AG10803 (cell line): ENCODE results near the gene CDH4.

ENCODE experiments used
- DNase-seq: peaks from one replicate; pipeline ENCODE4 v3.0.0; 2010; ENCODE audit warnings: low read depth
- H3K4me3 ChIP-seq: 2 replicates; pipeline ENCODE4 v1.5.1; 2011; ENCODE audit warnings: mild to moderate bottlenecking, low read length, control low read depth
- TF ChIP-seq, protein P1 (sequence below): conservative IDR thresholded peaks from 2 replicates; pipeline ENCODE4 v1.5.1; 2011; ENCODE audit warnings: mild to moderate bottlenecking, low read length, control low read depth, inconsistent platforms

Gene CDH4

DNA sequence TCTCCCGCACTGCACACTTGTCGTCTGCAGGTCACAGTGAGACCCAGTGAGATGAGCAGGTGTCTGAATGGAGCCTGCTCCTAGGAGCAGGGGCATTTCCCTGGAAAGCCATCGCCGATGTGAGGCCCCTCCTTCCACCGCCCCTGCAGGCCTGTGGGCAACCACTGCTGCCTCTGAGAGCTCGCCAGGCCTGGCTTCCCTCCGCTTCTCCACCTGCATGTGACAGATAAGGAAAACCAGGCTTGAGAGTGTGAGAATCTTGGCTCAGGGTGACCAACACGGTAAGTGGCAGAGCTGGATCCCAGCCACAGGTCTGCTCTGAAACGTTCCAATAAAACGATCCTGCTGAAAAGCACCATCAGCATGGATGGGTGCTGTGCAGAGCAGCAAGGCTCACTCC is 332.8 kb downstream of the CDH4 start:
- TF ChIP-seq, protein P1, sequence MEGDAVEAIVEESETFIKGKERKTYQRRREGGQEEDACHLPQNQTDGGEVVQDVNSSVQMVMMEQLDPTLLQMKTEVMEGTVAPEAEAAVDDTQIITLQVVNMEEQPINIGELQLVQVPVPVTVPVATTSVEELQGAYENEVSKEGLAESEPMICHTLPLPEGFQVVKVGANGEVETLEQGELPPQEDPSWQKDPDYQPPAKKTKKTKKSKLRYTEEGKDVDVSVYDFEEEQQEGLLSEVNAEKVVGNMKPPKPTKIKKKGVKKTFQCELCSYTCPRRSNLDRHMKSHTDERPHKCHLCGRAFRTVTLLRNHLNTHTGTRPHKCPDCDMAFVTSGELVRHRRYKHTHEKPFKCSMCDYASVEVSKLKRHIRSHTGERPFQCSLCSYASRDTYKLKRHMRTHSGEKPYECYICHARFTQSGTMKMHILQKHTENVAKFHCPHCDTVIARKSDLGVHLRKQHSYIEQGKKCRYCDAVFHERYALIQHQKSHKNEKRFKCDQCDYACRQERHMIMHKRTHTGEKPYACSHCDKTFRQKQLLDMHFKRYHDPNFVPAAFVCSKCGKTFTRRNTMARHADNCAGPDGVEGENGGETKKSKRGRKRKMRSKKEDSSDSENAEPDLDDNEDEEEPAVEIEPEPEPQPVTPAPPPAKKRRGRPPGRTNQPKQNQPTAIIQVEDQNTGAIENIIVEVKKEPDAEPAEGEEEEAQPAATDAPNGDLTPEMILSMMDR = no peak
- H3K4me3 ChIP-seq = no peak overlapping the region
- no peak for DNase-seq

GRCh38 chr20:61585764-61586163 is 333.7 kb downstream of the CDH4 start:
- DNase-seq = no peak
- no peak overlapping the region for H3K4me3 ChIP-seq
- TF ChIP-seq, protein P1 = no peak

DNA sequence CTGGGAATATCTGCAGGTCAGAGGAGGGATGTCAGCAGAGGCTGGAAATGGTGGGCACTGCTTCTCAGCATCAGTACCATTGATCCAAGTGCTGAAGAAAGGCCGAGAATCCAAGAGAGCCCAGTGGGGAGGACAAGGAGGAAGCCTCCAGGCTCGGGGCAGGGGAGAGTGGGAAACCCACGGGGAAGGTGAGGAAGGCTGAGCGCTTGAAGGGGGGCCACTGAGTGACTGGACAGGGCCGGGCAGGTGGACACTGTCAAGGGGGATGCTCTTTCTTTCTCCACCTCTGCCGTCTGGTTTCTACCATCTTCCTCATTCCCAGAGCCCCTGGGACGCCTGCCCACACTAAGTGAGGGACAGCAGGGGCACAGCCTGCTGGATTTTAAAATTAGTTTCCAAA is 335.0 kb downstream of the CDH4 start:
- H3K4me3 ChIP-seq = no peak overlapping the region
- TF ChIP-seq, protein P1 = no peak
- no peak for DNase-seq

GRCh38 chr20:61587681-61588289 is 335.7 kb downstream of the CDH4 start:
- no peak overlapping the region for H3K4me3 ChIP-seq
- DNase-seq = no peak
- TF ChIP-seq, protein P1 = no peak

GRCh38 chr20:61588411-61589385 is 336.6 kb downstream of the CDH4 start:
- peak overlapping the region; percentile 0; the same call in 1 of the 2 replicates for H3K4me3 ChIP-seq
- TF ChIP-seq, protein P1 = no peak
- peak; percentile 87 for DNase-seq

DNA sequence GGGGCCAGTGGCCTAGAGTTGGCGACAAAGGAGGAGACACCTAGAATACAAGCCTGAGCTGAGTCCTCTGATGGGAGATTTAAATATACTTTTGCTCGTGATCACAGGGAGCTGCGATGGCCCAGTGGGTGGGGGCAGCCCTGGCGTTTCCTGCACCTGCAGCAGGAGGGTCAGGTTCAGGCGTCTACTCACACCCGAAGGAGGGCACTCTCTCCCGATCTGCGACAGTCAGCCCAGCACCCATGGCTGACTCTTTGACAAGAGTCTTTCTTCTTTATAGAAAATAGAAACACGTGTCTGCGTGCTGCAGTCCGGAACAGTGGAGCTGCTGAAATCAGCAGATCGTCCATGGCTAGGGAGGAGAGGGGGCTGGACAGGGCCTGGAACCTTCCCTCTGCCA is 338.2 kb downstream of the CDH4 start:
- DNase-seq = no peak
- H3K4me3 ChIP-seq = no peak overlapping the region
- TF ChIP-seq, protein P1 = no peak
